Heart left ventricle (tissue), 13 donors: ENCODE measurements around the gene PPM1D.

ENCODE experiments used
- POLR2A ChIP-seq, 2 donors: fragments of 450-650 bp; IDR thresholded peaks; one replicate each; pipeline ENCODE4 v1.6.1; 2017; ENCODE audit warnings: antibody characterized with exemption in 2 of 2, mild to moderate bottlenecking in 2 of 2, moderate library complexity in 2 of 2
- TF ChIP-seq, protein P1 (sequence below), 12 donors: fragments of 200-600 bp; sonication (generic) in 4 of 12; IDR thresholded peaks; one replicate each; pipeline versions ENCODE4 v1.5.0 to v1.8.0; 2018 to 2022; ENCODE audit warnings: antibody characterized with exemption in 12 of 12, mild to moderate bottlenecking in 5 of 12
- donor health status: ischemic (EF 13 %, LVEDD 7.1; RV severe dilation, severe dysfunction).
- donor health status: DM: no; HTN: yes; CAD: no.
- donor health status: DM: no; HTN: no; CAD: no.
- donor health status: ischemic (EF 25% LVEDD 6.9; RV normal size, moderate dysfunction).
- donor health status: ischemic (EF 25% LVEDD 5.7; RV mildly dilated, moderate dysfunction).
- donor health status: ischemic (EF 35%, LVEDD 5.7; RV mildly dilated, moderate dysfunction).
- donor health status: nonischemic (EF 11% LVEDD 7.7; RV severe dilation, severe dysfunction).
- donor health status: DM: yes; HTN: yes; CAD: no.
- donor health status: PGD.
- donor health status: ischemic (EF 29% LVEDD 5.4; RV normal size, mild dysfunction).
- donor health status: nonischemic (EF 23%, LVEDD 6.1; RV moderate dilation, normal function).

DNA sequence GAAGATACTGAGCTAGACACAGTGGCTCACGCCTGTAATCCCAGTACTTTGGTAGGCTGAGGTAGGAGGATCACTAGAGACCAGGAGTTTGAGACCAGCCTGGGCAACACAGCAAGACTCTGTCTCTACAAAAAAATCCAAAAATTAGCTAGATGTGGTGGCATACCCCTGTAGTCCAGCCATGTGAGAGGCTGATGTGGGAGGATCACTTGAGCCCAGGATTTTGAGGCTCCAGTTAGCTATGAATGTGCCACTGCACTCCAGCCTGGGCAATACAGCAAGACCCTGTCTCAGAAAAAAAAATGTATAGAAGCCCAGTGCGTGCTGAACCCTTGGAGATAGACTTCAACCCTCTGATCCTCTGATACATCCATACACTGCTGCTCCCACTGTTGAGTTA is 7.2 kb upstream of the PPM1D start:
- TF ChIP-seq POLR2A (IDR thresholded peaks at IDR 0.05), result no peak
- TF ChIP-seq, protein P1, sequence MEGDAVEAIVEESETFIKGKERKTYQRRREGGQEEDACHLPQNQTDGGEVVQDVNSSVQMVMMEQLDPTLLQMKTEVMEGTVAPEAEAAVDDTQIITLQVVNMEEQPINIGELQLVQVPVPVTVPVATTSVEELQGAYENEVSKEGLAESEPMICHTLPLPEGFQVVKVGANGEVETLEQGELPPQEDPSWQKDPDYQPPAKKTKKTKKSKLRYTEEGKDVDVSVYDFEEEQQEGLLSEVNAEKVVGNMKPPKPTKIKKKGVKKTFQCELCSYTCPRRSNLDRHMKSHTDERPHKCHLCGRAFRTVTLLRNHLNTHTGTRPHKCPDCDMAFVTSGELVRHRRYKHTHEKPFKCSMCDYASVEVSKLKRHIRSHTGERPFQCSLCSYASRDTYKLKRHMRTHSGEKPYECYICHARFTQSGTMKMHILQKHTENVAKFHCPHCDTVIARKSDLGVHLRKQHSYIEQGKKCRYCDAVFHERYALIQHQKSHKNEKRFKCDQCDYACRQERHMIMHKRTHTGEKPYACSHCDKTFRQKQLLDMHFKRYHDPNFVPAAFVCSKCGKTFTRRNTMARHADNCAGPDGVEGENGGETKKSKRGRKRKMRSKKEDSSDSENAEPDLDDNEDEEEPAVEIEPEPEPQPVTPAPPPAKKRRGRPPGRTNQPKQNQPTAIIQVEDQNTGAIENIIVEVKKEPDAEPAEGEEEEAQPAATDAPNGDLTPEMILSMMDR (IDR thresholded peaks at IDR 0.05), result no peak
